Stimulated activated CD8-positive, alpha-beta memory T cell treated with anti-CD3 and anti-CD28 coated beads, Interleukin-15, amount 100 ng/mL, for 4 hours (primary cell): ENCODE data around the gene CHSY3.
"Not testable (repeated sequence)": the region's sequence is repeated elsewhere in the genome, so short reads cannot be mapped to it uniquely, and the experiment has no call there.

Experiments
- DNase-seq, 2 donors: peaks; one replicate each; pipeline ENCODE4 v3.0.0-alpha.2; 2020; ENCODE audit warnings: low read depth in 2 of 2

The CHSY3 gene

GRCh38 chr5:130159968-130160367, 255.7 kb downstream of the CHSY3 start:
- DNase-seq: no peak

GRCh38 chr5:130164966-130165365, 260.7 kb downstream of the CHSY3 start:
- no peak for DNase-seq

GRCh38 chr5:130166839-130167490, 262.7 kb downstream of the CHSY3 start:
- DNase-seq: no peak

GRCh38 chr5:130168211-130168610, 263.9 kb downstream of the CHSY3 start:
- no peak for DNase-seq

- no peak for DNase-seq
Observed at GRCh38 chr5:130171699-130172098, 267.4 kb downstream of the CHSY3 start.

- no peak for DNase-seq
Observed at GRCh38 chr5:130183115-130183514, 278.9 kb downstream of the CHSY3 start.

- no peak for DNase-seq
Observed at GRCh38 chr5:130189961-130190360, 285.7 kb downstream of the CHSY3 start.

- no peak for DNase-seq
Observed at GRCh38 chr5:130198927-130199326, 294.7 kb downstream of the CHSY3 start.

GRCh38 chr5:130206686-130207085, 302.4 kb downstream of the CHSY3 start:
- DNase-seq: no peak

- no peak for DNase-seq
Observed at GRCh38 chr5:130213607-130214006, 309.3 kb downstream of the CHSY3 start.

- DNase-seq: no peak
Observed at GRCh38 chr5:130216286-130216685, 312.0 kb downstream of the CHSY3 start.

GRCh38 chr5:130222573-130222972, 318.3 kb downstream of the CHSY3 start:
- no peak for DNase-seq

GRCh38 chr5:130226556-130226955, 322.3 kb downstream of the CHSY3 start:
- not testable (repeated sequence) for DNase-seq

GRCh38 chr5:130227699-130228098, 323.4 kb downstream of the CHSY3 start:
- DNase-seq: no peak

- DNase-seq: no peak
Observed at GRCh38 chr5:130231786-130232185, 327.5 kb downstream of the CHSY3 start.

GRCh38 chr5:130234816-130235215, 330.6 kb downstream of the CHSY3 start:
- no peak for DNase-seq
